GM20431 (cell line): Measurements from ENCODE around the gene OR10G8.

Experiments used
- in situ Hi-C: fragments of 300-500 bp; cut with MseI, MboI; formaldehyde crosslinking; loops from one replicate; pipeline ENCODE4 v1.15.0; 2020; ENCODE audit warnings: low sequenced_read_pairs; ENCODE audit not compliant: unreplicated experiment

Gene OR10G8

GRCh38 chr11:124075841-124076651, 49.4 kb downstream of the OR10G8 start:
- in situ Hi-C loops: loop anchor here (25.0 kb wide), 1 partner anchor 511 kb away; no protein-coding TSS in a partner anchor

GRCh38 chr11:124077266-124077665, 50.7 kb downstream of the OR10G8 start:
- in situ Hi-C loops: loop anchor here (25.0 kb wide), 1 partner anchor 510 kb away; no protein-coding TSS in a partner anchor

- in situ Hi-C loops: loop anchor here (25.0 kb wide), 1 partner anchor 509 kb away; no protein-coding TSS in a partner anchor
These were observed 52.0 kb downstream of the OR10G8 start for GRCh38 chr11:124078591-124078990.

- in situ Hi-C loops: loop anchor here (25.0 kb wide), 1 partner anchor 508 kb away; no protein-coding TSS in a partner anchor
These were observed 53.2 kb downstream of the OR10G8 start for GRCh38 chr11:124079631-124080326.
